Myocyte (in vitro differentiated cells): ENCODE data around the gene OBI1. TPM values are rescaled to one million over a fixed set of nuclear protein-coding genes. Genes with fewer than 3 reads are reported as not detected.

Experiments
- DNase-seq: peaks from one replicate; pipeline ENCODE4 v3.0.0-alpha.2; 2012; ENCODE audit warnings: low read depth
- total RNA-seq: library from RNA; depleted of rRNA; stranded (reverse); fragments of >200 nt; gene quantifications from 2 replicates; pipeline ENCODE4 v1.2.3, GENCODE V29; 2014

Gene OBI1
- total RNA-seq, 1 donor from 2014 or later = 16.3 TPM

- no peak for DNase-seq
Measured at GRCh38 chr13:78604782-78605611, 54.0 kb downstream of the OBI1 start.

GRCh38 chr13:78603240-78603957 is 55.6 kb downstream of the OBI1 start, which contains the start of gene POU4F1:
POU4F1 (minus strand) TSS chr13:78603552; CDS start chr13:78603326, 226 bp downstream.
- DNase-seq = peak; percentile 78

GRCh38 chr13:78602561-78603239 is 56.3 kb downstream of the OBI1 start:
- DNase-seq = no peak

GRCh38 chr13:78601874-78602560 is 56.9 kb downstream of the OBI1 start:
- no peak for DNase-seq

- DNase-seq = no peak
Measured at GRCh38 chr13:78601124-78601873, 57.7 kb downstream of the OBI1 start.

- DNase-seq = no peak
Measured at GRCh38 chr13:78600280-78600883, 58.6 kb downstream of the OBI1 start.

- DNase-seq = no peak
Measured at GRCh38 chr13:78599645-78600279, 59.2 kb downstream of the OBI1 start.

GRCh38 chr13:78598966-78599644 is 59.9 kb downstream of the OBI1 start:
- no peak for DNase-seq

GRCh38 chr13:78598116-78598781 is 60.7 kb downstream of the OBI1 start:
- no peak for DNase-seq

- no peak for DNase-seq
Measured at GRCh38 chr13:78597602-78597932, 61.4 kb downstream of the OBI1 start.

GRCh38 chr13:78596736-78597601 is 62.0 kb downstream of the OBI1 start:
- no peak for DNase-seq

GRCh38 chr13:78596399-78596735 is 62.6 kb downstream of the OBI1 start:
- no peak for DNase-seq

- no peak for DNase-seq
Measured at GRCh38 chr13:78595495-78596398, 63.2 kb downstream of the OBI1 start.

GRCh38 chr13:78594456-78594975 is 64.4 kb downstream of the OBI1 start:
- no peak for DNase-seq

GRCh38 chr13:78593652-78594455 is 65.1 kb downstream of the OBI1 start:
- no peak for DNase-seq

GRCh38 chr13:78593129-78593528 is 65.8 kb downstream of the OBI1 start:
- DNase-seq = no peak
